Sciatic nerve (tissue), 2 donors: ENCODE results near the gene HTT. TPM values are rescaled to one million over a fixed set of nuclear protein-coding genes. Genes with fewer than 3 reads are reported as not detected.
A peak's percentile ranks its signal among the peaks of the same experiment; 100 is the strongest.
"Not testable (repeated sequence)": the region's sequence is repeated elsewhere in the genome, so short reads cannot be mapped to it uniquely, and the experiment has no call there.

Experiments
- ATAC-seq: fragments of 200-7000 bp; cut with Tn5 transposase; one replicate; pipeline ENCODE4 v1.9.1; 2020; ENCODE audit warnings: mild to moderate bottlenecking, moderate library complexity
- DNase-seq: peaks from one replicate; pipeline ENCODE4 v3.0.0-alpha.2; 2020; ENCODE audit warnings: low spot score
- intact Hi-C: fragments of 100-400 bp; cut with DNase I; formaldehyde crosslinking; loops from one replicate; pipeline ENCODE4 v1.14.2; 2022
- total RNA-seq: library from RNA; stranded (reverse); fragmentation: NEBNext Ultra II Directional; extraction: Animal tissue kit (Norgen Biotek cat#: 25700); gene quantifications from one replicate; pipeline ENCODE4 v1.2.1, GENCODE V29; 2021
- donor health status: DM: no; HTN: no; CAD: no.
- donor health status: DM: no; HTN: no; CAD: no.

HTT gene
- total RNA-seq, 1 donor from 2014 or later = 67.8 TPM

DNA sequence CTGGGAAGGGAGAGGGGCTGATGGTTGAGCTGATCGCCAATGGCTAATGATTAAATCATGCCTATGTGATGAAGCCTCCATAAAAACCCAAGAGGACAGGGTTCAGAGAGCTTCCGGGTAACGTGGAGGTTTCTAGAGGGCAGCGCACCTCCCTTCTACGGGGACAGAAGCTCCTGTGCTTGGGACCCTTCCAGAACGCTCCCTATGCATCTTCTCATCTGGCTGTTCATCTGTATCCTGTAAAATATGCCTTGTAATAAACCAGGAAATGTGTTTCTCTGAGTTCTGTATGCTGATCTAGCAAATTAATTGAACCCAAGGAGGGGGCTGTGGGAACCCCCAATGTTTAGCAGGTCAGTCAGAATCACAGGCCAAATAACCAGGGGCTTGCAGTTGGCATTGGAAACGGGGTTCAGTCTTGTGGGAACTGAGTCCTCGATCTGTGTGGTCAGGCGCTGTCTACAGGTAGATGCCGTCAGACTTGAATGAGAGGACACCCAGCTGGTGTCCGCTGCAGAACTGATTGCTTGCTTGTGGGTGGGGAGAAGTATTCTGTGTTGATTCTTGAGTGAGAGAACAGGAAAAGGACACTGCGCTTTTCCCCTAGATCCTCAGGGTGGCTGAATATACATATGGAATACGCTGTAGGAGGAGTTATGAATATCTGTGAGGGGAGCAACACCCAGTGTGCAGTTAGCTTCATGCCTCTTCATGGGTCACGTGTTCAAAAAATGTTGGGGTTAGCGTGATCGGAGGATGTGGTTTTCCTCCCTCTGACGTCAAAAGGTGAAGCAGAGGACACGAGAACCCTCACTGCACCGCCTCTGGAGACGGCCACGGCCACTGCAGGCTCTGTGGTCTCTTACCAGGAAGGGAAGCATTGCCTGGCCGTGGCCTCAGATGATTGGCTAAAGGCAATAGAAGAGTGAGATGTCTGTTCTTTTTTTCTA is 29.3 kb upstream of the HTT start:
- intact Hi-C loops = no loop called here
- peak; percentile 64 for ATAC-seq
- DNase-seq = peak; percentile 76

DNA sequence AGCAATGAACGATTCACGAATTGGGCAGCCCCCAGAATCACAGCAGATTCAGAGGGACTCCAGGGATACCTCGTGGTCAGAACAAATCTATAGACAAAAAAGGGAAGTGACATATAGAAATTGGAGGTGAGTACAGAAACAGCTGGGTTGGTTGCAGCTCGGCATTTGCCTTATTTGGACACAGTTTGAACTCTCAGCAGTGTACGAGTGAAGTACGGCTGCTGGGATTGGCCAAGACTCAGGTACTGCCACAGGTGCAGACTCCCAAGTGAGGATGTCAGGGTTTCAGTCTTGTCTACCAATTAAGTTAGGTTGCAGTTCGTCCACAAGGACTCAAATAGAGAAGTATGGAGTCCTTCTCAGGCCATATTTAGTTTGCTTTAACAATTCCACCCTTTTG is 28.3 kb upstream of the HTT start:
- intact Hi-C loops = no loop called here
- peak; percentile 41 for DNase-seq

DNA sequence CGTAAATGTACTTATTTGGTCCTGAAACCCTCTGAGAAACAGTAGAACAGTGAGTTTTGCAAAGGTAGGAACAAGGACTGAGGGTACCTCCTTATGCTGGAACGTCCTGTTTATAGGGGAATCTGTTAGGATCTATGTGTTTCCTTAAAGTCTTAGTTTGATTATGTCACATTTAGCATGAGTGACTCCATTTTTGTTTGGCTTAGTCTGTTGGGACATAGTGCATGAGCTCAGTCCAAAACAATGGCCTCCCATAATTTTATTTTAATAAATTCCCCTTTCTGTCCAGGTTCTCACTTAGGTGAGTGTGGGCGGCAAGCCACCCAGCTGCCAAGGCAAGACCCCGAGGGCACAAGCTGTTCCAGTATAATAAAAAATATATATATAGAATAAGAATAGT is 27.9 kb upstream of the HTT start:
- no peak for ATAC-seq
- DNase-seq = peak; percentile 32
- intact Hi-C loops = no loop called here

More for the DNA sequence above, 28.3 kb upstream of the HTT start:
- ATAC-seq = no peak

DNA sequence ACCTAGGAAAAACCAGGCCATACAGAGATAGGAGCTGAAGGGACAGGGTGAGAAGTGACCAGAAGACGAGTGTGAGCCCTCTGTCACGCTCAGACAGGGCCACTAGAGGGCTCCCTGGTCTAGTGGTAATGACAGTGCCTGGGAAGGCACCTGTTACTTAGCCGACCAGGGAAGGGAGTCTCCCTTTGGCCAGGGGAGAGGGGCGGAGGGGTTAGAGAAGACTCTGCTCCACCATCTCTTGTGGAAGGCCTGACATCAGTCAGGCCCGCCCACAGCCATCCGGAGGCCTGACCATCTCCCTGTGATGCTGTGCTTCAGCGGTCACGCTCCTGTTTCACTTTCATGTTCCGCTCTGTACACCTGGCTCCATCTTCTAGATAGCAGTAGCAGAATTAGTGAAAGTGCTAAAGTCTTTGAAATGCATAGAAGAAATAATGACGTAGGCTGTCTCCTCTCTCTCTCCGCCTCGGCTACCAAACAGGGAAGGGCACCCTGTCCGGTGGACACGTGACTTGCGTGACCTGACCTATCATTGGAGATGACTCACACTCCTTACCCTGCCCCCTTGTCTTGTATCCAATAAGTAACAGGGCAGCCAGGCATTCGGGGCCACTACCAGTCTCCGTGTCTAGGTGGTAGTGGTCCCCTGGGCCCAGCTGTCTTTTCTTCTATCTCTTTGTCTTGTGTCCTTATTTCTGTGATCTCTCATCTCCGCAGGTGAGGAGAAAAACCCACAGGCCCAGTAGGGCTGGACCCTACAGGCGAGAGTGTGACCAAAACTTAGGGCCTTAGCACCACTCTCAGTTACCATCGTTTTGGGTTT is 26.8 kb upstream of the HTT start:
- peak; percentile 81 for DNase-seq
- intact Hi-C loops = no loop called here
- peak; percentile 59 for ATAC-seq

DNA sequence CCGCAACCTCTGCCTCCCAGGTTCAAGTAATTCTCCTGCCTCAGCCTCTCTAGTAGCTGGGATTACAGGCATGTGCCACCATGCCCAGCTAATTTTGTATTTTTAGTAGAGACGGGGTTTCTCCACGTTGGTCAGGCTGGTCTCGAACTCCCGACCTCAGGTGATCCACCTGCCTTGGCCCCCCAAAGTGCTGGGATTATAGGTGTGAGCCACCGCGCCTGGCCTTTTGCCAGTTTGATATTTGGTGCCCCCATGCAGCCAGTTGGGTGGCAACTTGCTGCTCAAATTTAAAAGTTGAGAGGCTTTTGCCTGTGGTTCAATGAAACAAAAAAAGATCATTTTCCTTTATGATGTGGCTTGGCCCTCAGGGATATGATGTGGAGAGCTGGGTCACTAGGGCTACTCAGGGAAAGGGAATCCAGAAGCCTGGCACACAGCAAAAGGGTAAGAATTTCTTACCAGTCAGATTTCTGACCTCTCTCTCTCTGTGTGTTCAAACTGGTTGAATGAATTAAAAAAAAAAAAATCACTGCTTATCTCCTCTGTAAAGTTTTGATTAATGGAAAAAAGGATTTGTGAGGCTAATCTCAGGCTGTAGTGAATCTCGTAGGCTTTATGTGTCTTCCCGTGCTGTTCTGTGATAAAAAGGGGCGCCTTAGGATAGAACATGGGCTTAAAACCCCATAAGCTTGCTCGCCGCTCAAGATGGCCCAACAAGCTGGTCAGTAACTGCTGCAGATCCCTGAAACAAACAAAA is 23.2 kb upstream of the HTT start:
- ATAC-seq, intact Hi-C loops: not testable (repeated sequence)
- peak; percentile 51 for DNase-seq

DNA sequence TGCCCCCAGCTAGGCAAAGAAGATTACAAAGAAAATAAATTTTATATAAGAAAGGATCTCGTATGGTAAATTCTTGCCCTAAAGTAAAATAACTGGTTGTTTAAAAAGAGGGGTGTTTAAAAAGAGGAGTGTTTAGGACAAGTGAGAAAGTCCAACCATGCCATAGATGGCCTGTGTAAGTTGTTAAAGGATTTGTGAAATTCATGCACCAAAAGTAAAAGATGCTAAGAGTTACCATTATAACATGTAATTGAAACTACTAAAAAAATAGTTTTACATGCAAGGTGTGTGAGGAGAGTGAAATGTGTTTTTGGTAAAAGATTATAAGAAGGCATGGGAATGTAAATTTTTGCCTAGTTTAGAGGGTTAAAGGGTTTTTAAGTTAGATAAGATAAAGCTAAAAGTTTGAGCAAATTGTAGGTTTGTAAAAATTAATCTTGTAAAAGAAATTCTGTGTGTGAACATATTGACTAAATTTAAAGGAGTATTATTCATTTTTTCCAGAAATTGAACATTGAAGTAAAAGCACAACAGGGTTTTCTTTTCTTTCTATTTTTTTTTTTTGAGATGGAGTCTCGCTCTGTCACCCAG is 20.2 kb upstream of the HTT start:
- no peak for ATAC-seq
- intact Hi-C loops = no loop called here
- no peak for DNase-seq

DNA sequence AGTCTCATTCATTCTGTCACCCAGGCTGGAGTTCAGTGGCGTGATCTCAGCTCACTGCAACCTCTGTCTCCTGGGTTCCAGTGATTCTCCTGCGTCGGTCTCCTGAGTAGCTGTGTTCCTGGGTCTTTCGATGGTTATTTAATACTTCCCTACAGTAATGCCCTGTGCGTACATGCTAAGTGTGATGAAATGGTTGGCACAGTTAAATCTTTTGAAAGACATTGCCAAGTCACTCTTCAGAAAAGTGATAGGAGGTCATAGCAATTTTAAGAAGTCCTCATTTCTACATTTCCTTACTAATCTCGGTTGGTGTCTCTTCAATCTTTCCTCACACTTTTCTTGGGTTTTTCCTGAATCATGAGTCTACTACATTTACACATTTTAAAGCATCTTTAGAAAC is 14.5 kb upstream of the HTT start:
- ATAC-seq = no peak
- intact Hi-C loops = no loop called here
- DNase-seq = no peak

DNA sequence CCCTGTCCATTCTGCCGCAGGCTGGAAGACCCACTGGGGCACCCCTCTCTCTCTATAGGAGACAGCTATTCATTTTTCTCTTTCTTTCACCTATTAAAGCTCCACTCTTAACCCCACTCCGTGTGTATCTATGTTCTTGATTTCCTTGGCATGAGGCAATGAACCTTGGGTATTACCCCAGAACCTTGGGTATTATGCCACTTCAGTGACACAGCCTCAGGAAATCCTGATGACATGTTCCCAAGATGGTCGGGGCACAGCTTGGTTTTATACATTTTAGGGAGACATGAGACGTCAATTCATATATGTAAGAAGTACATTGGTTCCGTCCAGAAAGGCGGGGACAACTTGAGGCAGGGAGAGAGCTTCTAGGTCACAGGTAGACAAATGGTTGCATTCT is 13.5 kb upstream of the HTT start:
- DNase-seq (no peak), ATAC-seq (no peak)
- intact Hi-C loops = no loop called here

DNA sequence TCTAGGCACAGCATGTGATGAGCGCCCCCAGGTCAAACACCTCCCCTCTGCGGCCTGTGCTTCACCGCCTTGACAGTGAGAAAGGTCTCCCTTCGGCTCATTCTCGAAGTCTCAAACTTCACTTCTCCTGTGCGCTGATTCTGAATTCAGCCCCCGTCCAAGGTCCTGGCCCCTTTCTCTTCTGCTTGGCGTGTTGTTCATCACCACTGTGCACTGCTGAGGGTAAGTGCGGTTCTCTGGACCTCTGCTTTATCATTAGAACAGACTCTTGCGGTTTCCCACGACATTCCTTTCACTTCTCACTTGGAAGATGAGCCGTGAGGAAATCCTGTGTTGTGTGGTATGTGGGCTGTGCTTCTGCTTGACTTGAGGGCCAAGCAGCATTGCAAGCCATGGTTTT is 12.0 kb upstream of the HTT start:
- ATAC-seq (no peak), DNase-seq (no peak)
- intact Hi-C loops = no loop called here

DNA sequence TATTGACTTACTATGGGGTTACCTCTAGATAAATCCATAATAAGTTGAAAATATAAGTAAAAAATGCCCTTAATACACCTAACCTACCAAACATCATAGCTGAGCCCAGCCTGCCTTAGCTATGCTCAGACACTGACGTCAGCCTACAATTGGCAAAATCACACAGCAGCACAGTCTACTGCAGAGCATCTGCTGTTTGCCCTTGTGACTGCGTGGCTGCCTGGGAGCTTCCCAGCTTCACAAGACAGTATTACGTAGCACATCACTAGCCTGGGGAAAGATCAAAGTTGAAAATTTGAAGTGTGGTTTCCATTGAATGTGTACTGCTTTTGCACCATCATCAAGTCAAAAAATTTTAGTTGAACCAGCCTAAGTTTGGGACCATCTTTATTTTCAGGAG is 8.9 kb upstream of the HTT start:
- intact Hi-C loops = no loop called here
- ATAC-seq = no peak
- DNase-seq = no peak

DNA sequence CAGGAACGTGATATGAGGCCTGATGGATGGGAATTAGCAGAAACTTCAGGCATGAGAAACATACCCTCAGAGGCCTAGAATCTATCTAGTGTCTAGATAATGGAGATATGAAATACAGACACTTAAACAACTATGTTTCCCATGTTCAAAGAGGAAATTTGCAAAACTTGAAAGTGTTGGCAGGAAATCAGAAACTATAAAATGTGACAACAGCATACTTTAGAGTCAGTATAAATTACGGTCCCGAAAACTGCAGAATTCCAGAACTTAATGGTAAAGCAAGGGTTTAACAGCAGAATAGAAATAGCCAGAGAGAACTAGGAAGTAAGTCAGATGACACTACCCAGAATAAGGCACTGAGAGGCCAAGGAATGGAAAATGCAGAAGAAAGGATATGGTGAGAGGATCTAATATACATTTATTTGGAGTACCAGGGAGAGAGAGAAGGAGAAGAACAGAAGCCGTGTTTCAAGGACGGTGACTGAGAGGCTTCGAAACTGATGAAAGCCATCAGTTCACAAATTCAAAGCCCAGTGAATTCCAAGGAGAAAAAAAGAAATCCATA is 7.6 kb upstream of the HTT start:
- intact Hi-C loops = no loop called here
- no peak for DNase-seq
- no peak for ATAC-seq

DNA sequence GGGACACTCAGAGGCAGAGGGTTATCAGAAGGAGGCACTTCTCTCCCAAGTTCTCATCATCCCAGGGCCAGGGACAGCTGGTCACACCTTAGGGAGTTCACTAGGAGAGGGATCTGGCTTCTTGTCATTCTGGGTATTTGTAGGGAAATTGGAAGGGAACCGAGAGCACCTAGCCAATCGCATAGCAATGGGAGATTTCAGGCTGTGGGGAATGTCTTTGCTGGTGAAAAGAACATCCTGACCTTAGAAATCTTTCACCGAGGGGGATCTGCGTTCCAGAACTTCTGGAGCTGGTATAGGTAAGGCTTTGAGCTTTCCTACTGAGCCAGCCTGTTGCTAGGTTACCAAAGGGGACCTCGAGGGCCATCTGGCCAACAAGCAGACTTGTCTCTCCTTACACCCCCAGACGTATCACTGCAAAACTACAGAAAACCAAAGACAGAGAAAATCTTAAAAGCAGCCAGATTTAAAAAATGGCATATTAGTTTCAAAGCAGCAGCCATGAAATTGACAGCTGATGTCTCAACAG is 6.9 kb upstream of the HTT start:
- intact Hi-C loops = no loop called here
- no peak for DNase-seq

DNA sequence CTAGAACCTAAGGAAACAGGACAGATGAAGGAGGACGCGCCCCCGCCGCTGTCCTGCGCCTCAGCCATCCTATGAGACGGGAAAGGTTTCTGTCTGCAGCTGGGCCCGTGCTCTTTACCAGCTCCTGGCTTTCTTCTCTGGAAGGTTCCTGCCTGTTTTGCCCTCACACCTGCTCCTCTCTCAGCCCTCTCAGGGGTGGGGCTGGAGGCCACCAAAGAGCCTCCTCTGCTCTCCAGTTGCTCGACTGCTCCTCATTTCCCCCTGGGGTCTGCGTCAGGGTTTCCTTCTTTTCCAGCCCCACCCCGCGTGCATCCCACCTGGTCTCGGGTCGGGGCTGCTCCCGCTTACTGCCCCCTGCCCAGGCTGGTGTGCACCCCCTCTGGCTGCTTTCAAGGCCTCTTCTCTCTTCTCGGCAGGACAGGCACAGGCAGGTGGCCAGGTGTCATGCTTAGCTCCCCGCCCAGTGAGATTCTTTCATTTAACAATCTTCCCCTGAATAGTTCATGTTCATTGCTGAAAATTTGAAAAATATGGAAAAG is 4.8 kb upstream of the HTT start:
- no peak for ATAC-seq

More for the DNA sequence above, 6.9 kb upstream of the HTT start:
- ATAC-seq = no peak

DNA sequence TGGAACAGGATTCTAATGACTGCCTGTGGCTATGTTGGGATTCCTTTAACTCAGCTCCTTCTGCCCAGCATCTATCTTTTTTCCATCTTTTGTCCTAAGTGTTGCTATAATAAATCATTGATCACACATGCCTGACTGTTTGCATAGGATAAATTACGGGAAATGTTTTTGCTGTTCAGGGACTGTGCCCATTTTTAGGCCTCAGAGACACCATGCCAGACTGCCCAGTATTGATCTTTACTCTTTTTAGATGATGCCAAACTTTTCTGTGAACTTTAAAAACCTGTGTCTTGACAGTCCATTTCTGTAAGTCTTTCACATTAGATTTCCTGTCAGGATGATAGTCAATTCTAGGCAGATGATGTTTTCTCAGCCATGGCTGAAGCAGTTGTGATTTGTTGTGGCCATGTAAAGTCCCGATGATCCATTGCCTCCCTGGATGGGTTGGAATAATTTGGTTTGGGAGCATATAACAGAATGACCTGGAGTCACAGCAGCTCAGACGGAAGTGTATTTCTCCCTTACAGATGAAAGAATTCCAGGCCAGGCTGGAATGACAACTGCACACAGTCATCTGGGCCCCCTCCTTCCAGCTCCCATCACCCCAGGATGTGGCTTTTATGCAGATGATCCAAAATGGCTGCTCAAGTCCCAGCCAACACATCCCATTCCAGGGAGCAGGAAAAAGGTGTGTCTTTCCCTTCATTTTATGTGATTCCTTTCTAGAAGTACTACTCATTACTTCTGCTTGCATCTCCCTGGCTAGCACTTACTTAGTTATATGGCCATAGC is 3.6 kb upstream of the HTT start:
- intact Hi-C loops = no loop called here
- ATAC-seq (no peak), DNase-seq (no peak)

More for the DNA sequence above, 4.8 kb upstream of the HTT start:
- intact Hi-C loops = no loop called here
- DNase-seq = no peak

DNA sequence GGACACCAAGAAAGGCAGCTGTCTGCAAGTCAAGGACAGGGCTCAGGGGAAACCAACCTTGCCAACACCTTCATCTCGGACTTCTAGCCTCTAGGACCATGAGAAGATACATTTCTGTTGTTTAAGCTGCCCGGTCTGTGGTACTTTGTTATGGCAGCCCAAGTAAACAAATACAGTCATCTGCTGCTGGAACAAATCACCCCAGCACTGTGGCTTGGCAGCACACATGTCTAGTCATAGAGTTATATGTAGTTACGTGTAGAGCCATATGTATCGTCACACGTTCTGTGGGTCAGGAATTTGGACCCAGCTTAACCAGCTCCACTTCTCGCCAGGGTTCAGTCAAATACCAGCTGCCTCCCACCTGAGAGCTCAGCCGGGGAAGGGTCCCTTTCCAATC is 2.7 kb upstream of the HTT start:
- DNase-seq (no peak), ATAC-seq (no peak)
- intact Hi-C loops = no loop called here

DNA sequence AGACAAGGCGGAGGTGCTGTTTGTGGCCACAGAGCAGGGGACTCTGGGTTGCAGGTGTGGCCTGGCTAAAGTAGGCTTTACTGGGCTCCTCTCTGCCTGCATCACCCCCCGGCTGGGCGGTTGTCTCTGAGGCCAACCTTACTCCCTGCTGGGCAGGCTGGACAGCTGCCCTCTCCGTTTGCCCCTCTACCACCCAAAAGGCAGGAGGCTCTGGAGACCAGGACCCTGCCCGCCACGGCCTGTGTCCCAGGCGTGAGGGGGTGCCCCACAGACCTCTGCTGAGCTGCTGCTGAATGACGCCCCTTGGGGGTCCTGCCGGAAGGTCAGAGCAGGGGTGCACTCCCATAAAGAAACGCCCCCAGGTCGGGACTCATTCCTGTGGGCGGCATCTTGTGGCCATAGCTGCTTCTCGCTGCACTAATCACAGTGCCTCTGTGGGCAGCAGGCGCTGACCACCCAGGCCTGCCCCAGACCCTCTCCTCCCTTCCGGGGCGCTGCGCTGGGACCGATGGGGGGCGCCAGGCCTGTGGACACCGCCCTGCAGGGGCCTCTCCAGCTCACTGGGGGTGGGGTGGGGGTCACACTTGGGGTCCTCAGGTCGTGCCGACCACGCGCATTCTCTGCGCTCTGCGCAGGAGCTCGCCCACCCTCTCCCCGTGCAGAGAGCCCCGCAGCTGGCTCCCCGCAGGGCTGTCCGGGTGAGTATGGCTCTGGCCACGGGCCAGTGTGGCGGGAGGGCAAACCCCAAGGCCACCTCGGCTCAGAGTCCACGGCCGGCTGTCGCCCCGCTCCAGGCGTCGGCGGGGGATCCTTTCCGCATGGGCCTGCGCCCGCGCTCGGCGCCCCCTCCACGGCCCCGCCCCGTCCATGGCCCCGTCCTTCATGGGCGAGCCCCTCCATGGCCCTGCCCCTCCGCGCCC is 1.1 kb upstream of the HTT start:
- DNase-seq (no peak), ATAC-seq (no peak)
- intact Hi-C loops = no loop called here
